Mammary epithelial cell (primary cell): ENCODE measurements around the gene HSPA5.

Experiments
- EZH2 ChIP-seq: IDR thresholded peaks from 2 replicates; pipeline ENCODE4 v1.6.1; 2012; ENCODE audit warnings: low read length, inconsistent platforms, borderline replicate concordance
- TF ChIP-seq, protein P1 (sequence below), 2 donors: IDR thresholded peaks in 1 of 2; conservative IDR thresholded peaks in 1 of 2; 2 replicates each; pipeline ENCODE4 v1.5.1; 2011 to 2012; ENCODE audit warnings: inconsistent platforms in 2 of 2, low read length in 2 of 2, mild to moderate bottlenecking in 2 of 2, control low read depth in 1 of 2, low read depth in 1 of 2; ENCODE audit not compliant: insufficient read depth in 1 of 2; ENCODE audit errors: extremely low read depth in 1 of 2

DNA sequence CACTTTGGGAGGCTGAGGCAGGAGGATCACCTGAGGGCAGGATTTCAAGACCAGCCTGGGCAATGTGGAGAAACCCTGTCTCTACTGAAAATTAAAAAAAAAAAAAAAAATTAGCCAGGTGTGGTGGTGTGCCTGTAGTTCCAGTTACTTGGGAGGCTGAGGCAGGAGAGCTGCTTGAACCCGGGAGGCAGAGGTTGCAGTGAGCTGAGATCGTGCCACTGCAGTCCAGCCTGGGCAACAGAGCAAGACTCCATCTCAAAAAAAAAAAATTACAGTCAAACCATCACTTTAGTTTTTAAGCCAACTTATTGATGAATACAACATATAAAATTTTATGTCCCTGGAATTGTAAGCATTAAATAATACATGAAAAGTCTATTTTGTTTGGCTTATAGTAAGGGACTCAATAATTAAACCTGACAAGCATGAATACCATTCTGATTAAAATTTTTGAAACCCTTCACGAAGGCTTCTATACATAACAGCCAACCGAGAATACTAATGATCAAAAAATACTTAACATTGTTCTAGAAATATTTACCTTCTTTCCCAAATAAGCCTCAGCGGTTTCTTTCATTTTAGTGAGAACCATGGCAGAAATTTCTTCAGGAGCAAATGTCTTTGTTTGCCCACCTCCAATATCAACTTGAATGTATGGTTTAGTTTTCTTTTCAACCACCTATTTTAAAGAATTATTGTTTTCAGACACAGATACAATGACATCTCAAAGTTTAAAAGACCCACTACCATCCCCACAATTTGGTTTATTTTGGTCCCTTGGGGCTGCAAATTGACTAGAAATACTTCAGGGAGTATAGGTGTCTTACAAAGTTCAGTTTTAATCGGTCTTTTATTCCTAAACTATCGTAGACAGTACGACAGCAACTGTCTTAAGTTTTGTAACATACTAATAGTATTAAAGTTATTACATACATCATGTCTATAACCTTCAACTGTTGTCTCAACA lies 1.2 kb downstream of the HSPA5 start:
- TF ChIP-seq, protein P1, sequence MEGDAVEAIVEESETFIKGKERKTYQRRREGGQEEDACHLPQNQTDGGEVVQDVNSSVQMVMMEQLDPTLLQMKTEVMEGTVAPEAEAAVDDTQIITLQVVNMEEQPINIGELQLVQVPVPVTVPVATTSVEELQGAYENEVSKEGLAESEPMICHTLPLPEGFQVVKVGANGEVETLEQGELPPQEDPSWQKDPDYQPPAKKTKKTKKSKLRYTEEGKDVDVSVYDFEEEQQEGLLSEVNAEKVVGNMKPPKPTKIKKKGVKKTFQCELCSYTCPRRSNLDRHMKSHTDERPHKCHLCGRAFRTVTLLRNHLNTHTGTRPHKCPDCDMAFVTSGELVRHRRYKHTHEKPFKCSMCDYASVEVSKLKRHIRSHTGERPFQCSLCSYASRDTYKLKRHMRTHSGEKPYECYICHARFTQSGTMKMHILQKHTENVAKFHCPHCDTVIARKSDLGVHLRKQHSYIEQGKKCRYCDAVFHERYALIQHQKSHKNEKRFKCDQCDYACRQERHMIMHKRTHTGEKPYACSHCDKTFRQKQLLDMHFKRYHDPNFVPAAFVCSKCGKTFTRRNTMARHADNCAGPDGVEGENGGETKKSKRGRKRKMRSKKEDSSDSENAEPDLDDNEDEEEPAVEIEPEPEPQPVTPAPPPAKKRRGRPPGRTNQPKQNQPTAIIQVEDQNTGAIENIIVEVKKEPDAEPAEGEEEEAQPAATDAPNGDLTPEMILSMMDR (conservative IDR thresholded peaks at IDR 0.05 in 1 of 2, IDR thresholded peaks at IDR 0.05 in 1 of 2; ENCODE audit: extremely low read depth in 1 of 2, insufficient read depth in 1 of 2, low read depth in 1 of 2, low read length in 2 of 2) = no peak
- no peak for TF ChIP-seq EZH2
